HUES64 (cell line): ENCODE results near the gene ARL15.

Experiments
- H3K27ac ChIP-seq: 2 replicates; pipeline ENCODE4 v1.7.0; 2013; ENCODE audit warnings: low read depth, low read length, inconsistent platforms
- H3K27me3 ChIP-seq: 2 replicates; pipeline ENCODE4 v1.6.1; 2013; ENCODE audit warnings: mild to moderate bottlenecking, low read length; ENCODE audit not compliant: insufficient read depth
- H3K36me3 ChIP-seq: 2 replicates; pipeline ENCODE4 v1.6.1; 2013; ENCODE audit warnings: mild to moderate bottlenecking, low read length; ENCODE audit not compliant: insufficient read depth
- H3K4me1 ChIP-seq: 2 replicates; pipeline ENCODE4 v1.6.1; 2013; ENCODE audit warnings: mild to moderate bottlenecking, low read length, moderate library complexity; ENCODE audit not compliant: insufficient read depth
- H3K4me3 ChIP-seq: 2 replicates; pipeline ENCODE4 v1.5.1; 2013; ENCODE audit warnings: mild to moderate bottlenecking, low read length, moderate library complexity
- H3K9ac ChIP-seq: 2 replicates; pipeline ENCODE4 v1.6.1; 2013; ENCODE audit warnings: mild to moderate bottlenecking, low read depth, low read length
- H3K9me3 ChIP-seq: 2 replicates; pipeline ENCODE4 v1.6.1; 2013; ENCODE audit warnings: low read depth, low read length; ENCODE audit not compliant: insufficient read depth
- WGBS: fragments of 150-250, 120-280 bp; methylation state at CpG from one replicate; pipeline ENCODE4 v1.1.7; 2013; ENCODE audit warnings: missing lambda C conversion rate; 5-methylcytosine and 5-hydroxymethylcytosine counted together

ARL15 gene

DNA sequence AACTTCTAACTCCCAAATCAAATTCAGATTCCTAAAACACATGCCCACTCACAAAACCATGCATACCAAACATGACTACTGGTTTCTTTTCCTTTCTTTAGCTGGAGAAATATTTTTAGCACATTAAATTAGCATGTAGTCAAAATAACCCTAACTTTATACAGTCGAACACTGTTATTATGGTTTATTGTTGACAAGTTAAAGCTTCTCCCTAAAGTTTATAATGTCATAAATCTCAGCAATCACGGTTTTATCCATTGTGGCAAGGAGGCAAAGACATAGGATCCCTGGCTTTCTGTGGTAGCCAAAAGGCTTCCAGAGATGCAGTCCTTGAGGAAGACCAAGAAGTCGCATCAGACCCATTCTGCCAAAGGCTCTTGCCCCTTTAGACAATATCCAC, 27.5 kb downstream of the ARL15 start:
- H3K27me3 ChIP-seq = no peaks in the 10 kb centered on the region
- WGBS = 100% methylated on average over 3 of the region's 3 CpGs
- no peak overlapping the region for H3K27ac ChIP-seq
- H3K9ac ChIP-seq = no peak overlapping the region
- no peak overlapping the region for H3K4me3 ChIP-seq
- no peaks in the 10 kb centered on the region for H3K9me3 ChIP-seq
- peaks cover 12% of the 10 kb centered on the region for H3K4me1 ChIP-seq
- no peaks in the 10 kb centered on the region for H3K36me3 ChIP-seq

DNA sequence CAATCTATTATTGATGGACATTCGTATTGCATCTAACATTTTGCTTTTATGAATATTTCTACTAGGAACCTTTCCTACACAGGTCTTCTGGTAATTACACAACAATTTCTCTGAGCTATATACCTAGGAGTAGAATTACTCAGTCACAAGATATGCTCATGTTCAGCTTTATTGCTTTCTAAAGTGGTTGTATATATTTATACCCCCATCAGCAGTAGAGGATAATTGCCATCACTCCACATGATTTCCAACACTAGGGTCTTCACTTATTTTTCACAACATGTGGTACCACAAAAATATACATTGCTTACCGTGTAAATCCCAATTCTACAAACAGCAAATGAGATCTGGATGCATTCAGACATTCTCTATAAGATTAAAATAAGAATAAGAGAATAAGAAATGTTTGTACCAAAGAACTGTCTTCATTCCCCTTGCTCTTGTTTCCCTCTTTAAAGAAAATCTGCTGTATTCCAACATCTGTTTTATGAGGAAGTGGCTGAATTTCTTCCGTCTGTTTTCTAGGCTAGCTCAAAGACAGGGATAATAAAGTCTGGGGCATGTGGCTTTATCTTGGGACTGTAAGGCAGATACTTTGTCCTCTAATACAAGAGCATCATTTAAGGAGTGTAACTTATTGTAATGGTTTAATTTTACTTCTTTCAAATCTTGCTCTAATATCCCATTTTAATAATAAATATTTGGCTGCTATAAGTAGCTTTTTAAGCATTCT, 28.2 kb downstream of the ARL15 start:
- Histone ChIP-seq H3K27ac (no peak overlapping the region), H3K9me3 (no peaks in the 10 kb centered on the region), H3K36me3 (no peaks in the 10 kb centered on the region), H3K9ac (no peak overlapping the region), H3K4me1 (peaks cover 12% of the 10 kb centered on the region), H3K4me3 (no peak overlapping the region), H3K27me3 (no peaks in the 10 kb centered on the region)
- 100% methylated on average over 3 of the region's 3 CpGs for WGBS

DNA sequence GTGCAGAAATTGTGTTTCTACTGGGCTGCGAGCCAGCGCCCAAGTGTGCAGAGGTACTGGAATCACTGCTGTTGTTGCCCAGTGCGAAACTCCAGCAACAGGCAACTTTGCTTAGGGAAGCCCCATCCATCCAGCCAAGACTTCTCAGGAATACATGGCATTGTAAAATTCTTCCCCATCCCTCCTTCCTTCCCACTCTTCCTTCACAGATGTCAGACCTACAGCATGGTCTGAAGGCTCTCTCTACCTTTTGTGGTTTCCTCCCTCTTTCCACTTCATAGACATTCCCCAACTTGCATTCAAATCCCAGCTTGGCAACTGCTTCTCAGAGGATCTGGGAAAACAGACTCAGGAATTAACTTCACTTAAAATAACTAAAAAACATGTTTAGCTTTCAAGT, 30.4 kb downstream of the ARL15 start:
- no peaks in the 10 kb centered on the region for H3K9me3 ChIP-seq
- H3K9ac ChIP-seq = no peak overlapping the region
- no peaks in the 10 kb centered on the region for H3K36me3 ChIP-seq
- H3K4me1 ChIP-seq = peaks cover 1% of the 10 kb centered on the region; the same call in 1 of the 2 replicates
- no peaks in the 10 kb centered on the region for H3K27me3 ChIP-seq
- H3K4me3 ChIP-seq = no peak overlapping the region
- H3K27ac ChIP-seq = no peak overlapping the region
- 62% methylated on average over 3 of the region's 3 CpGs for WGBS

DNA sequence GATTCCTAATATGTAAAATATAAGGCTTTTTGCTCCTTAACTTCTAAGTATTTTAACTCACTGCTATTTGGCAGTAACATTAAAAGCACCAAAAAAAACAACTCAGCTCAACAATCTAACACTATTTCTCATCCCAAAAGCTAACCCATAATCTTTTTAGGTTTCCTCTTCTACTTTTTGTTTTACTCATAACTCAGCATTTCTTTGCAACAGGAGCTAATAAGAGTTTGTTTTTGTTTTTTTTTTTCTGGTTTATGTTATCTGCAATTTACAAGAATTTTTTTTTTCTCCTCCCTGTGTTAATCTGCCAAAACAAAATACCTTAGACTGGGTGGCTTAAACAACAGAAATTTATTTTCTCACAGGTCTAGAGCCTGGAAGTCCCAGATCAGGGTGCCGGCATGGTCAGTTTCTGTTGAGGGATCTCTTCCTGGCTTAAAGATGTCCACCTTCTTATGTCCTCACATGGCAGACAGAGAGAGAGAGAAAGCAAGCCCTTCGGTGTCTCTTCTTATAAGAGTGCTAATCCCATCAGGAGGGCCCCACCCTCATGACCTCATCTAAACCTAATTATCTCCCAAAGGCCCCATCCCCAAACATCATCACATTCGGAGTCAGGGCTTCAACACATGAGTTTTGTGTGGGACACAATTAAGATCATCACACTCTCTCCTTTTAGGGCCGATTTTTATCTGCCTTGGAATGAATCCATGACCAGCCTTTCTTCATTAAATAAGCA, 31.2 kb downstream of the ARL15 start:
- Histone ChIP-seq H3K4me1 (no peaks in the 10 kb centered on the region; the same call in 1 of the 2 replicates), H3K4me3 (no peak overlapping the region), H3K9ac (no peak overlapping the region), H3K9me3 (no peaks in the 10 kb centered on the region), H3K27ac (no peak overlapping the region), H3K36me3 (no peaks in the 10 kb centered on the region), H3K27me3 (no peaks in the 10 kb centered on the region)
- 92% methylated on average over 4 of the region's 4 CpGs for WGBS

DNA sequence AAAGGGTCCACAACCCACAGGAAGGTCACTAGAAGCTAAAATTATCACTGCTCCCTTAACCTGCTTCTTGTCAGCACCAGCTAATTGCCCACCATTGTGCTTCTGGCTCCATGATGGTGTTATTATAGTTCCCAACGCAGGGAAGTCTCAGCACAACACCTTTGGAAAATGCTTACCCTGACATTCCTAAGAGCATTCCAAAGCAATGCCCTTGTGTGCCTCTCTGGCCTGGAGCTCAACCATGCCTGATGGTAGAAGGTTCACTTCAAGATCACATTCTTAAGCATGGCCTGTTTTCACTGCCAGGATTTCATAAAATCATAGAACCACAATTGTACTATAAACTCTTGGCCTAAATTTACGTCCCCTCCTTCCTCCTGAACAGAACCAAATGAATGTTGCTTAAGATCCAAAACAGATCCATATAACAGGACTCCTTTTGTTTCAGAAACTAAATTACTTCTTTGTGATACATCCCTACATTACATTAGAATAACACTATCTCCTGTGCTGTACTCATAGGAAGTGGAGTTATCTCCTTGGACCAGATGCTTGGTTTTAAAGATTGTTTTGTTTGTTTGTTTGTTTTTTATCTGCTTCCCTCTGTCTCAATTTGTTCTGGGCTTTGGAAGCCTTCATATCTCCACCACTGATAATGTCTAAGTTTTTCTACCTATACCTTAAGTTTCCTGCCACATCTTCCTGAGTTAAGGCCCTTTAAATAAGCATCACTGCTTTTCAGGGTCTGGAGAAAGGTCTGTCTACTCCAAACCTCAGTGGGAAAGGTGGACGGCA, 32.1 kb downstream of the ARL15 start:
- H3K27ac ChIP-seq = no peak overlapping the region
- H3K4me1 ChIP-seq = peaks cover 2% of the 10 kb centered on the region; the same call in 1 of the 2 replicates
- H3K4me3 ChIP-seq = no peak overlapping the region
- no peaks in the 10 kb centered on the region for H3K36me3 ChIP-seq
- WGBS = 92% methylated on average over 2 of the region's 3 CpGs
- no peaks in the 10 kb centered on the region for H3K27me3 ChIP-seq
- H3K9ac ChIP-seq = no peak overlapping the region
- H3K9me3 ChIP-seq = no peaks in the 10 kb centered on the region

DNA sequence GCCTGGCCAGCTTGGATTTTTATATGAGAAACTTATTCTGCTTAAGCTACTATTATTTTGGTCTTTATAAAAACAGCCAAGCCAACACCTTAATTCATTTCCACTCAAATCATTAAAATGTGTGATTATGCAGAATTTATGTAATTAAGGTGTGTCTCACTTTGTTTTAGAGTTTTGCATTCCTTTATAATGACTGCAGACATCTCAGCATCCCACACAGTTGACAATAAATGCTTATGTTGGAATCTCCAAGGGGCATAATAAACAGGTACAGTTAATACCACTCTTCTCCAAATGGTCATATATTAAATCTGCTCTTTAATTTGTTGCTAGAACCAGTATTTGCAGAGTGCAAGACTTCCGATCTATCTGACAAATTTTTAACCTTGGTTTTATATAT, 34.3 kb downstream of the ARL15 start:
- Histone ChIP-seq H3K27me3 (no peaks in the 10 kb centered on the region), H3K27ac (no peak overlapping the region), H3K4me1 (peaks cover 2% of the 10 kb centered on the region; the same call in 1 of the 2 replicates), H3K4me3 (no peak overlapping the region), H3K9ac (no peak overlapping the region), H3K36me3 (no peaks in the 10 kb centered on the region), H3K9me3 (no peaks in the 10 kb centered on the region)
- 86% methylated on average over 1 of the region's 1 CpG for WGBS

DNA sequence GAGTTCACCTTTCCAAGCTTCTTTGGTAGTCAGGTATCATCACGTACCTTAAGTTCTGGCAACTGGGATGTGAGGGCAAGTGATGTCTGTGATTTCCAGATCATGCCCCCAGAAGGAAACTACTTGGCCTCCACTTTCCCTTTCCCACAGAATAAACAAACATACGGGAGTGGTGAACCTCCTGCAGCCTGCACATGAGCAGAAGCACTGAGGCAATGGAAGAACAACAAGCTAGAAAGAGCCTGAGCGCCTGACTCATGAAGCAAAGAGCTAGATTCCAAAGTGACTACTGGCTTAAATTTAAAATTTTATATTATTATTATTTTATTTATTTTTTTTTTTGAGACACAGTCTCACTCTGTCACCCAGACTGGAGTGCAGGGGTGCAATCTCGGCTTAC, 35.0 kb downstream of the ARL15 start:
- H3K9ac ChIP-seq = no peak overlapping the region
- H3K9me3 ChIP-seq = no peaks in the 10 kb centered on the region
- 93% methylated on average over 4 of the region's 4 CpGs for WGBS
- no peak overlapping the region for H3K27ac ChIP-seq
- H3K27me3 ChIP-seq = no peaks in the 10 kb centered on the region
- H3K4me3 ChIP-seq = no peak overlapping the region
- H3K36me3 ChIP-seq = no peaks in the 10 kb centered on the region
- H3K4me1 ChIP-seq = peaks cover 2% of the 10 kb centered on the region; the same call in 1 of the 2 replicates

DNA sequence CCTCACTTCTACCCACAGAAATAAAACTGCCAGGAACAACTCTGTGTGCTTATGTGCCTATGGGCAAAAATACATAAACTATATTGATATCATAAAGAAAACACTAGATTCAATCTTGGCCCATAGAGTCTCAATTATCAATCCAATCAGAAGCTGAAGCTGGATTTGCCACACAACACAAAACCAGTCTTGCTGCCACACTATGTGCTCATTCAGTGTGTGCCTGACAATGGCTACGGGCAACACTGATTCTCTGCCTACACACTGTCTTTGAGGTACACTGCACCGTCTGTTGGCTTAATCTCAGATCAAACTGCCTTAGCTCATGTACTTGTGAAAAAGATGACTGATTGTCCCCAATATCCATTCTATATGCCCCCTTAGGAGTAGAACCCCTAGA, 35.4 kb downstream of the ARL15 start:
- Histone ChIP-seq H3K9me3 (no peaks in the 10 kb centered on the region), H3K9ac (no peak overlapping the region), H3K27me3 (no peaks in the 10 kb centered on the region), H3K4me1 (peaks cover 2% of the 10 kb centered on the region; the same call in 1 of the 2 replicates), H3K27ac (no peak overlapping the region), H3K4me3 (no peak overlapping the region), H3K36me3 (no peaks in the 10 kb centered on the region)
- 98% methylated on average over 2 of the region's 2 CpGs for WGBS

DNA sequence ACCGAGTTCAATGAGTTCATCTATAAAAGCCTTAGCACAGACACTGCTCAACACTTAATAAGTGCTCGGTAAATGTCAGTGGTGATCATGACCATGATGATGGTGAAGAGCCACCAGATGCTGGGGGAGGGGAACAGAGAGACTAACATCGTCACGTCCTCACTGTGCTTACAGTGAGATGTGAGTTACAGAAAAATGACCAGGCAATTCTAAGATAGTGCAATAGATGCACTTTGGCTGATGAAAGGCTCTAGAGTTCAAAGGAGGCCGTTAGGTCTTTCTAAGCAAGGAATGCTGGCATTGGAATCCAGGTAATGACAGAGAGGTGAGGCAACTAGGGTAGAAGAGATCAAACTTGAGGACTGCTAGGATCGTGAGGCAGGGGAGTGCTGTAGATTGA, 36.7 kb downstream of the ARL15 start:
- Histone ChIP-seq H3K4me3 (no peak overlapping the region), H3K27me3 (no peaks in the 10 kb centered on the region), H3K27ac (no peak overlapping the region), H3K9me3 (no peaks in the 10 kb centered on the region), H3K36me3 (no peaks in the 10 kb centered on the region), H3K4me1 (peaks cover 2% of the 10 kb centered on the region; the same call in 1 of the 2 replicates), H3K9ac (no peak overlapping the region)
- 92% methylated on average over 6 of the region's 6 CpGs for WGBS

DNA sequence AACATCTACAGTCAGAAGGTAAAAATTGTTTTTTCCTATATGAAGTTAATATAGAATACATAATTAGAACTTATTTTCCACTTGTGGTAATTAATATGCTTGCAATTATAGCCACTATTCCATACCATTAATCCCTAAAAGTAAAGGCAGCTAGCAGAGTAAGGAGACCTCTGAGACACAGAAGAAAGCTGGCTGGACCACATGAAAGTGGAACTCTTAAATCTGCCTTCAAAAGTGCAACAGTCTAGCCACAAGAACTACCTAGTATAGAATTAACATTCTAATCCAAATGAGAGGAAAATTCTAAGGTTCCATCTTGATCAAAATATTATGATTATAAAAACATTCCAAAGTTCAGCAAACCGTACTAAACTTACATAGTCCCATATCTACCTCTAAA, 37.6 kb downstream of the ARL15 start:
- no peak overlapping the region for H3K4me3 ChIP-seq
- H3K27ac ChIP-seq = no peak overlapping the region
- H3K4me1 ChIP-seq = peaks cover 2% of the 10 kb centered on the region; the same call in 1 of the 2 replicates
- no peaks in the 10 kb centered on the region for H3K27me3 ChIP-seq
- no CpG with 5 or more reads among the region's 1 CpG for WGBS
- no peak overlapping the region for H3K9ac ChIP-seq
- H3K36me3 ChIP-seq = no peaks in the 10 kb centered on the region
- H3K9me3 ChIP-seq = no peaks in the 10 kb centered on the region

DNA sequence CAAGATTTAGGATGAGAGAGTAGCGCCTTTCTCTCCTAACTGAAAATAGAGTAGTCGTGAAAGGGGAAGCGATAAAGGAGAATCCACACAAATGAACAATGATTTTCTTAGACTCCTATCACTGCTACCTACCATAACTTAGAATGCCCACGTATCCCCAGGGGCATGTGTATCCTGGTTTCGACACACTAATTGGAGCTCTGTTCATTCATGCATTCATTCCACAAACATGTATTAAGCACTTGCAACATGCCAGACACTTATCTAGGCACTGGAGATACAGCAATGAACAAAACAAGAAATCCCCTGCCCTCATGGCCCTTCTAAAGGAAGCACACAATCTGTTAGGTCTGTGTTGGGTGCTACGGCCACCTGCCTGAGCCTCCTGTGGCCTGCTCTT, 40.0 kb downstream of the ARL15 start:
- H3K9ac ChIP-seq = no peak overlapping the region
- H3K4me1 ChIP-seq = peaks cover 2% of the 10 kb centered on the region
- WGBS = 99% methylated on average over 4 of the region's 6 CpGs
- H3K36me3 ChIP-seq = no peaks in the 10 kb centered on the region
- H3K9me3 ChIP-seq = no peaks in the 10 kb centered on the region
- H3K27me3 ChIP-seq = no peaks in the 10 kb centered on the region
- H3K4me3 ChIP-seq = no peak overlapping the region
- H3K27ac ChIP-seq = no peak overlapping the region
